Mesendoderm (in vitro differentiated cells): ENCODE results near the gene RDH11.

ENCODE experiments used
- DNase-seq: peaks from one replicate; pipeline ENCODE4 v3.0.0; 2013
- H2AK5ac ChIP-seq: 2 replicates; pipeline ENCODE4 v1.6.1; 2013; ENCODE audit warnings: low read length, inconsistent platforms
- H2BK120ac ChIP-seq: 2 replicates; pipeline ENCODE4 v1.6.1; 2013; ENCODE audit warnings: low read depth, mild to moderate bottlenecking, low read length, moderate library complexity, mixed read lengths
- H2BK15ac ChIP-seq: replicated peaks from 2 replicates; pipeline ENCODE4 v1.6.1; 2013; ENCODE audit warnings: low read depth, mild to moderate bottlenecking, moderate library complexity
- H2BK5ac ChIP-seq: 2 replicates; pipeline ENCODE4 v1.6.1; 2013; ENCODE audit warnings: low read length, inconsistent platforms
- H3K18ac ChIP-seq: 2 replicates; pipeline ENCODE4 v1.6.1; 2013; ENCODE audit warnings: mild to moderate bottlenecking, low read length, mixed read lengths
- H3K23ac ChIP-seq: one replicate; pipeline ENCODE4 v1.6.1; 2013; ENCODE audit warnings: low read length
- H3K27ac ChIP-seq: 2 replicates; pipeline ENCODE4 v1.5.1; 2013; ENCODE audit warnings: low read depth, mild to moderate bottlenecking, inconsistent platforms, low read length, moderate library complexity
- H3K27me3 ChIP-seq: 2 replicates; pipeline ENCODE4 v1.6.1; 2013; ENCODE audit warnings: low read length, control low read depth, mild to moderate bottlenecking, inconsistent platforms; ENCODE audit not compliant: insufficient read depth, poor library complexity
- H3K36me3 ChIP-seq: 2 replicates; pipeline ENCODE4 v1.6.1; 2013; ENCODE audit warnings: low read length, inconsistent platforms; ENCODE audit not compliant: control insufficient read depth, insufficient read depth
- H3K4ac ChIP-seq: one replicate; pipeline ENCODE4 v1.6.1; 2013; ENCODE audit warnings: low read depth, mild to moderate bottlenecking, low read length, moderate library complexity
- H3K4me1 ChIP-seq: 2 replicates; pipeline ENCODE4 v1.6.1; 2013; ENCODE audit warnings: low read depth, low read length, inconsistent platforms; ENCODE audit not compliant: control insufficient read depth
- H3K4me2 ChIP-seq: 2 replicates; pipeline ENCODE4 v1.6.1; 2013; ENCODE audit warnings: low read length
- H3K4me3 ChIP-seq: 2 replicates; pipeline ENCODE4 v1.5.1; 2013; ENCODE audit warnings: mild to moderate bottlenecking, low read length
- H3K56ac ChIP-seq: one replicate; pipeline ENCODE4 v1.6.1; 2013; ENCODE audit warnings: low read length
- H3K79me1 ChIP-seq: 2 replicates; pipeline ENCODE4 v1.6.1; 2013; ENCODE audit warnings: low read length, inconsistent platforms
- H3K79me2 ChIP-seq: 2 replicates; pipeline ENCODE4 v1.6.1; 2013; ENCODE audit warnings: mild to moderate bottlenecking, low read length; ENCODE audit not compliant: control insufficient read depth, insufficient read depth
- H3K9ac ChIP-seq: 2 replicates; pipeline ENCODE4 v1.6.1; 2013; ENCODE audit warnings: low read length, inconsistent platforms
- H4K5ac ChIP-seq: one replicate; pipeline ENCODE4 v1.6.1; 2013; ENCODE audit warnings: low read length
- H4K8ac ChIP-seq: one replicate; pipeline ENCODE4 v1.6.1; 2013; ENCODE audit warnings: low read depth, mild to moderate bottlenecking, control low read depth, low read length, moderate library complexity
- WGBS: extraction: QIAGEN DNeasy Blood & Tissue Kit; methylation state at CpG from one replicate; pipeline ENCODE4 v1.1.7; 2013; ENCODE audit warnings: low lambda C conversion rate, missing lambda C conversion rate; ENCODE audit not compliant: insufficient coverage; ENCODE audit errors: extremely low coverage; 5-methylcytosine and 5-hydroxymethylcytosine counted together

RDH11 gene

GRCh38 chr14:67636361-67636919 lies 59.1 kb downstream of the RDH11 start:
- no peak for DNase-seq
- H2BK5ac ChIP-seq = no peak overlapping the region
- H4K5ac ChIP-seq = no peak overlapping the region
- WGBS = no CpG with 5 or more reads among the region's 3 CpGs
- no peak overlapping the region for H3K56ac ChIP-seq
- no peak overlapping the region for H2BK120ac ChIP-seq
- no peak overlapping the region for H3K4me2 ChIP-seq
- H3K4ac ChIP-seq = no peak overlapping the region
- H3K9ac ChIP-seq = no peak overlapping the region
- no peaks in the 10 kb centered on the region for H3K4me1 ChIP-seq
- H4K8ac ChIP-seq = no peak overlapping the region
- H3K27ac ChIP-seq = no peak overlapping the region
- no peaks in the 10 kb centered on the region for H3K36me3 ChIP-seq
- H3K27me3 ChIP-seq = no peaks in the 10 kb centered on the region
- H3K4me3 ChIP-seq = no peak overlapping the region
- H2BK15ac ChIP-seq = no peak overlapping the region
- H3K79me1 ChIP-seq = no peaks in the 10 kb centered on the region
- H3K79me2 ChIP-seq = no peaks in the 10 kb centered on the region
- no peak overlapping the region for H3K23ac ChIP-seq
- H3K18ac ChIP-seq = no peak overlapping the region
- no peak overlapping the region for H2AK5ac ChIP-seq

GRCh38 chr14:67633451-67634147 lies 62.0 kb downstream of the RDH11 start:
- no peak for DNase-seq
- H3K79me1 ChIP-seq = no peaks in the 10 kb centered on the region
- no peak overlapping the region for H3K4ac ChIP-seq
- H3K27ac ChIP-seq = no peak overlapping the region
- no peak overlapping the region for H3K18ac ChIP-seq
- no peak overlapping the region for H3K4me3 ChIP-seq
- H2BK15ac ChIP-seq = no peak overlapping the region
- H2BK5ac ChIP-seq = no peak overlapping the region
- no peaks in the 10 kb centered on the region for H3K36me3 ChIP-seq
- H3K23ac ChIP-seq = no peak overlapping the region
- H3K56ac ChIP-seq = no peak overlapping the region
- H2AK5ac ChIP-seq = no peak overlapping the region
- H3K4me1 ChIP-seq = no peaks in the 10 kb centered on the region
- H3K4me2 ChIP-seq = no peak overlapping the region
- H3K79me2 ChIP-seq = no peaks in the 10 kb centered on the region
- WGBS = no CpG with 5 or more reads among the region's 5 CpGs
- no peak overlapping the region for H3K9ac ChIP-seq
- no peaks in the 10 kb centered on the region for H3K27me3 ChIP-seq
- H4K5ac ChIP-seq = no peak overlapping the region
- H4K8ac ChIP-seq = no peak overlapping the region
- no peak overlapping the region for H2BK120ac ChIP-seq

GRCh38 chr14:67630938-67631337 lies 64.6 kb downstream of the RDH11 start:
- no CpG with 5 or more reads among the region's 5 CpGs for WGBS
- H2BK5ac ChIP-seq = no peak overlapping the region
- no peak overlapping the region for H3K18ac ChIP-seq
- H4K8ac ChIP-seq = no peak overlapping the region
- H2BK120ac ChIP-seq = no peak overlapping the region
- no peak overlapping the region for H3K23ac ChIP-seq
- H3K9ac ChIP-seq = no peak overlapping the region
- no peak overlapping the region for H3K27ac ChIP-seq
- no peaks in the 10 kb centered on the region for H3K27me3 ChIP-seq
- no peak overlapping the region for H2AK5ac ChIP-seq
- H3K4me3 ChIP-seq = no peak overlapping the region
- no peaks in the 10 kb centered on the region for H3K4me1 ChIP-seq
- DNase-seq = no peak
- H3K79me2 ChIP-seq = no peaks in the 10 kb centered on the region
- no peaks in the 10 kb centered on the region for H3K79me1 ChIP-seq
- no peak overlapping the region for H3K4me2 ChIP-seq
- H3K36me3 ChIP-seq = no peaks in the 10 kb centered on the region
- H2BK15ac ChIP-seq = no peak overlapping the region
- no peak overlapping the region for H4K5ac ChIP-seq
- no peak overlapping the region for H3K56ac ChIP-seq
- no peak overlapping the region for H3K4ac ChIP-seq

GRCh38 chr14:67630186-67630585 lies 65.4 kb downstream of the RDH11 start:
- Histone ChIP-seq H3K4ac (no peak overlapping the region), H3K23ac (no peak overlapping the region), H3K56ac (no peak overlapping the region), H2BK15ac (no peak overlapping the region), H3K79me1 (no peaks in the 10 kb centered on the region), H3K4me1 (no peaks in the 10 kb centered on the region), H4K8ac (no peak overlapping the region), H2BK5ac (no peak overlapping the region), H3K4me2 (no peak overlapping the region), H3K4me3 (no peak overlapping the region), H3K27ac (no peak overlapping the region), H3K9ac (no peak overlapping the region), H2AK5ac (no peak overlapping the region), H3K36me3 (no peaks in the 10 kb centered on the region), H3K18ac (no peak overlapping the region), H4K5ac (no peak overlapping the region), H3K79me2 (no peaks in the 10 kb centered on the region), H3K27me3 (no peaks in the 10 kb centered on the region), H2BK120ac (no peak overlapping the region)
- DNase-seq = no peak
- no CpG with 5 or more reads among the region's 4 CpGs for WGBS

GRCh38 chr14:67627519-67627918 lies 68.0 kb downstream of the RDH11 start:
- H3K79me1 ChIP-seq = no peaks in the 10 kb centered on the region
- no peak for DNase-seq
- no peak overlapping the region for H2AK5ac ChIP-seq
- no peaks in the 10 kb centered on the region for H3K36me3 ChIP-seq
- no peak overlapping the region for H3K4ac ChIP-seq
- no peak overlapping the region for H2BK5ac ChIP-seq
- no peak overlapping the region for H3K4me2 ChIP-seq
- no peaks in the 10 kb centered on the region for H3K4me1 ChIP-seq
- H3K56ac ChIP-seq = no peak overlapping the region
- H2BK15ac ChIP-seq = no peak overlapping the region
- H3K79me2 ChIP-seq = no peaks in the 10 kb centered on the region
- H3K27ac ChIP-seq = no peak overlapping the region
- no peak overlapping the region for H3K23ac ChIP-seq
- H2BK120ac ChIP-seq = no peak overlapping the region
- H4K5ac ChIP-seq = no peak overlapping the region
- H3K18ac ChIP-seq = no peak overlapping the region
- no peak overlapping the region for H3K4me3 ChIP-seq
- no peaks in the 10 kb centered on the region for H3K27me3 ChIP-seq
- H3K9ac ChIP-seq = no peak overlapping the region
- no peak overlapping the region for H4K8ac ChIP-seq
